Endothelial cell of umbilical vein (primary cell): ENCODE data around the gene OR6C3. TPM values are rescaled to one million over a fixed set of nuclear protein-coding genes. Genes with fewer than 3 reads are reported as not detected.

Source experiments
- BruUV-seq: library from RNA; stranded (reverse); fragments of 400-500 nt; replicated peaks from 2 replicates; lab custom pipeline; 2021; lab: Mats Ljungman, UMichigan
- CTCF ChIA-PET: fragments of 300-600, 350-600 bp; sonication (Branson Sonifier 250); formaldehyde crosslinking; loops from one replicate; lab custom pipeline; 2021; ENCODE audit warnings: antibody characterized with exemption, inconsistent platforms; lab: Charles Lee
- POLR2A ChIA-PET: fragments of 300-600, 350-600 bp; sonication (Branson Sonifier 250); formaldehyde crosslinking; loops from one replicate; lab custom pipeline; 2021; ENCODE audit warnings: antibody characterized with exemption, inconsistent platforms; lab: Charles Lee
- DNase-seq: peaks from one replicate; pipeline ENCODE4 v3.0.0-alpha.2; 2011; ENCODE audit warnings: low read depth, low spot score
- FAIRE-seq: peaks from 2 replicates; lab custom pipeline; 2011; peaks lifted over from hg19 to GRCh38; lab: Jason Lieb, UNC
- H2AFZ ChIP-seq: 2 replicates; pipeline ENCODE4 v1.6.0; 2012; ENCODE audit warnings: low read depth, low read length, control low read depth, inconsistent platforms
- H3K27ac ChIP-seq: 2 replicates; pipeline ENCODE4 v1.5.1; 2011; ENCODE audit warnings: low read depth, mild to moderate bottlenecking, control low read depth, low read length, moderate library complexity; ENCODE audit not compliant: insufficient read depth
- H3K27me3 ChIP-seq, 2 experiments: 2 replicates each; pipeline versions ENCODE4 v1.6.0 to v1.6.1; 2011; ENCODE audit warnings: low read length in 2 of 2, mixed read lengths in 1 of 2; ENCODE audit not compliant: control insufficient read depth in 2 of 2, insufficient read depth in 2 of 2
- H3K36me3 ChIP-seq, 2 experiments: 2 replicates in 1 of 2; 3 replicates in 1 of 2; pipeline ENCODE4 v1.5.1; 2011; ENCODE audit warnings: low read length in 2 of 2, mild to moderate bottlenecking in 1 of 2, moderate library complexity in 1 of 2; ENCODE audit not compliant: control insufficient read depth in 2 of 2, insufficient read depth in 2 of 2; ENCODE audit errors: extremely low read depth in 1 of 2
- H3K4me1 ChIP-seq: 3 replicates; pipeline ENCODE4 v1.5.1; 2011; ENCODE audit warnings: mild to moderate bottlenecking, low read length; ENCODE audit not compliant: control insufficient read depth, insufficient read depth; ENCODE audit errors: extremely low read depth
- H3K4me2 ChIP-seq: 2 replicates; pipeline ENCODE4 v1.6.1; 2011; ENCODE audit warnings: low read length, control low read depth, mixed read lengths; ENCODE audit not compliant: insufficient read depth
- H3K4me3 ChIP-seq, 3 experiments: fragments of 200-600 bp in 1 of 3; sonication (generic), shearing (Covaris generic) in 1 of 3; replicated peaks in 1 of 3; 2 replicates each; pipeline ENCODE4 v1.5.1; 2011 to 2016; ENCODE audit warnings: control low read depth in 3 of 3, low read length in 3 of 3, mild to moderate bottlenecking in 2 of 3, inconsistent platforms in 1 of 3, low read depth in 1 of 3, moderate library complexity in 1 of 3; ENCODE audit not compliant: insufficient read depth in 1 of 3
- H3K79me2 ChIP-seq: 2 replicates; pipeline ENCODE4 v1.6.0; 2012; ENCODE audit warnings: low read length, inconsistent platforms; ENCODE audit not compliant: control insufficient read depth, insufficient read depth
- H3K9ac ChIP-seq: replicated peaks from 2 replicates; pipeline ENCODE3; 2011; ENCODE audit warnings: low read length, control low read depth; ENCODE audit not compliant: insufficient read depth; ENCODE audit errors: extremely low read depth
- H3K9me1 ChIP-seq: replicated peaks from 3 replicates; pipeline ENCODE4 v1.6.0; 2011; ENCODE audit warnings: mild to moderate bottlenecking, low read length; ENCODE audit not compliant: control insufficient read depth, insufficient read depth; ENCODE audit errors: extremely low read depth
- H3K9me3 ChIP-seq: replicated peaks from 2 replicates; pipeline ENCODE4 v1.5.1; 2012; ENCODE audit warnings: low read length, inconsistent platforms; ENCODE audit not compliant: control insufficient read depth, insufficient read depth
- H4K20me1 ChIP-seq: replicated peaks from 2 replicates; pipeline ENCODE3; 2011; ENCODE audit warnings: mild to moderate bottlenecking, low read length; ENCODE audit not compliant: control insufficient read depth, insufficient read depth; ENCODE audit errors: extremely low read depth
- CTCF ChIP-seq, 2 donors: IDR thresholded peaks; 1 replicate in 1 of 2; 2 replicates in 1 of 2; pipeline ENCODE4 v1.5.1; 2011; ENCODE audit warnings: low read length in 2 of 2, mild to moderate bottlenecking in 2 of 2, moderate library complexity in 2 of 2, control low read depth in 1 of 2, inconsistent platforms in 1 of 2, low read depth in 1 of 2; ENCODE audit not compliant: insufficient read depth in 1 of 2; ENCODE audit errors: extremely low read depth in 1 of 2
- EZH2 ChIP-seq: IDR thresholded peaks from 2 replicates; pipeline ENCODE4 v1.6.1; 2012; ENCODE audit warnings: borderline replicate concordance, low read depth, mild to moderate bottlenecking, moderate library complexity, low read length, inconsistent platforms; ENCODE audit not compliant: severe bottlenecking
- FOS ChIP-seq: IDR thresholded peaks from 2 replicates; pipeline ENCODE4 v1.6.1; 2011; ENCODE audit warnings: mild to moderate bottlenecking, low read length, moderate library complexity, borderline replicate concordance; ENCODE audit not compliant: insufficient read depth
- GATA2 ChIP-seq: IDR thresholded peaks from 2 replicates; pipeline ENCODE4 v1.7.0; 2011; ENCODE audit warnings: low read depth, mild to moderate bottlenecking, moderate library complexity, mixed read lengths, low read length; ENCODE audit not compliant: insufficient read length, insufficient read depth
- JUN ChIP-seq: IDR thresholded peaks from 2 replicates; pipeline ENCODE4 v1.6.1; 2011; ENCODE audit warnings: borderline replicate concordance, low read depth; ENCODE audit not compliant: insufficient read length, insufficient read depth
- MAX ChIP-seq: IDR thresholded peaks from 2 replicates; pipeline ENCODE4 v1.6.1; 2011; ENCODE audit not compliant: insufficient read depth, insufficient read length
- MYC ChIP-seq: IDR thresholded peaks from one replicate; pipeline ENCODE4 v1.6.1; 2011; ENCODE audit warnings: mild to moderate bottlenecking, low read depth, low read length
- POLR2A ChIP-seq: IDR thresholded peaks from 2 replicates; pipeline ENCODE4 v1.6.1; 2012; ENCODE audit warnings: low read depth, mild to moderate bottlenecking, control low read depth, low read length
- POLR2AphosphoS5 ChIP-seq: IDR thresholded peaks from 2 replicates; pipeline ENCODE4 v1.6.1; 2012; ENCODE audit warnings: low read depth, mild to moderate bottlenecking, control low read depth, low read length, moderate library complexity; ENCODE audit not compliant: insufficient read depth
- dilution Hi-C: fragments of 300-500 bp; cut with MboI; formaldehyde crosslinking; loops from one replicate; pipeline ENCODE4 v1.15.0; 2019; ENCODE audit warnings: low sequenced_read_pairs; ENCODE audit not compliant: extremely low pct_ligation_motif_present
- intact Hi-C: fragments of 100-400 bp; cut with micrococcal nuclease; formaldehyde crosslinking; loops from one replicate; pipeline ENCODE4 v1.10.0; 2022
- polyA plus RNA-seq, 4 experiments: library from polyadenylated mRNA; depleted of rRNA in 3 of 4; stranded (reverse) in 3 of 4; unstranded in 1 of 4; fragments of >200 nt; gene quantifications; 2 replicates each; pipeline versions ENCODE4 v1.2.1 to v1.2.3, GENCODE V29; 2011 to 2012; ENCODE audit warnings: missing spikeins in 1 of 4
- total RNA-seq: library from RNA; stranded (reverse); gene quantifications from 2 replicates; pipeline ENCODE4 v1.2.3, GENCODE V29; 2021

The OR6C3 gene
- total and polyA plus RNA-seq, 2 donors (not counting 3 experiments of a cell fraction or from before 2014, with no cell fraction given): not detected

DNA sequence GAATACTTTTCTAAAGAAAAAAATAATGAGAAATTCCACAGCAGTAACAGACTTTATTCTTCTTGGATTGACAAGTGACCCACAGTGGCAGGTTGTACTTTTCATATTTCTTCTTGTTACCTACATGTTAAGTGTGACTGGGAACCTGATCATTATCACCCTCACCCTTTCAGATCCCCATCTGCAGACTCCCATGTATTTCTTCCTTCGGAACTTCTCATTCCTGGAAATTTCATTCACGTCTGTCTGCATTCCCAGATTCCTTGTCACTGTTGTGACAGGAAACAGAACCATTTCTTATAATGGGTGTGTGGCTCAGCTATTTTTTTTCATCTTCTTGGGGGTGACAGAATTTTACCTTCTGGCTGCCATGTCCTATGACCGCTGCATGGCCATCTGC is 34.5 kb downstream of the OR6C3 start:
- no peaks in the 10 kb centered on the region for H3K9me3 ChIP-seq
- dilution Hi-C loops: no loop called here
- no peak overlapping the region for H3K9ac ChIP-seq
- FAIRE-seq: no peak
- CTCF ChIA-PET: no interaction called here
- no peaks in the 10 kb centered on the region for H4K20me1 ChIP-seq
- intact Hi-C loops: no loop called here
- POLR2A ChIA-PET: no interaction called here
- H3K4me1 ChIP-seq: no peaks in the 10 kb centered on the region
- H3K79me2 ChIP-seq: no peaks in the 10 kb centered on the region
- no peak for DNase-seq
- no TSS peak for BruUV-seq
- H3K9me1 ChIP-seq: no peaks in the 10 kb centered on the region
- no peak overlapping the region for H3K4me2 ChIP-seq
- H3K27me3 ChIP-seq: no peaks in the 10 kb centered on the region
- TF ChIP-seq FOS (no peak), POLR2AphosphoS5 (no peak), MAX (no peak), MYC (no peak), EZH2 (no peak), GATA2 (no peak), POLR2A (no peak), CTCF (IDR thresholded peaks at IDR 0.05; ENCODE audit: extremely low read depth in 1 of 2, insufficient read depth in 1 of 2, low read depth in 1 of 2, low read length in 2 of 2) (no peak), JUN (no peak)
- no peak overlapping the region for H2AFZ ChIP-seq
- H3K4me3 ChIP-seq: no peak overlapping the region
- no peak overlapping the region for H3K27ac ChIP-seq
- no peaks in the 10 kb centered on the region for H3K36me3 ChIP-seq
